Measurements from ENCODE around the gene PPP1R37.
A peak's percentile ranks its signal among the peaks of the same experiment; 100 is the strongest.

The PPP1R37 gene

DNA sequence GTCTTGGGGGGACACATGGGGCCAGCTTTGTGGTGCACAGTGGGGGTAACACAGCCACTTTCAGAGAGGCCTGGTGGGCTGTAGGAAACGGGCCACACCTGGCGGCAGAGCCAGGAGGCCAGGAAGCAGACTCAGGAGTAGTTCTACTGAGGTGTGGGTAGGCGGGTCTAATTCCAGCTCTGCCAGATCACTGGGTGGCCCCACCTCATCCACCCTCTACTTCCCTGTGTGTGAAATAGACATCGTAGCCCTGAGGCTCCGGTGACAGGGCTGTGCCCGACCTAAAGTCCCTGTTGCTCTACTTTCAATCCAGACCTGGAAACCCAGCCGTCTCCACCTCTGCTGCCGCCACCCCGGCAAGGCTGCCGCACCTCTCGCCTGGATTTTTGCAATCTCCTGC is 63.8 kb downstream of the PPP1R37 start:
- no peak for DNase-seq

DNA sequence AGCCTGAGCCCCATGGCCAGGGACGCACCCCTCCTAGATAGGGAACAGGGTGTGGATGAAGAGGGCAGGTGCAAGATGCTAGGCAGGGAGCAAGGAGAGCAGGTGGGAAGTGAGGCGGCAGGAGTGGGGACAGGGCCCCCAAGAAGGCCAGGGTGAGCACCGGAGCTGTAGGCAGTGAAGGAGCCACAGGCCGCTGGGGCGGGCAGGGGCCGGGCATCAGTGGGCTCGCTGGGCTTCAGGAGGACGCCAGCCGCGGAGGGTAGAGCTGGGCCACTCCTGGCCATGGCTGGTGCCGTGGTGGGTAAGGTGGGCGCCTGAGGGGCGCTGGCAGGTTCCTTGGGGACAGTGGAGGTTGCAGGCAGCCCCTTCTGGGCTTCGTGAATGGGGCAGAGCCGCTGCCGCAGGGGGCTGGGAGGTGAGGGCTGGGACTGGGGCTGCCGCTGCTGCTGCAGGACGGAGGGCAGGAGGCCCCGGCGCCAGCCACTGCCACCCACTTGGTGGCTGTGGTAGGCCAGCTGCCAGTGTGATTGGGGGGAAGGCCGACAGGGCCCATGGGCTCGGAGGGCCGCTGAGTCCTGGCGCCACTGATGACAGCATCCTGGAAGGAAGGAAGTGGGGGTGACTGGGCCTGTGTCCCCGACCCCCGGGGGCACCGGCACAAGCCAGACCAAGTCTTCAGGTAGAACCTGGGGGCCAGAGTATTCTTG is 65.7 kb downstream of the PPP1R37 start:
- no peak for DNase-seq

DNA sequence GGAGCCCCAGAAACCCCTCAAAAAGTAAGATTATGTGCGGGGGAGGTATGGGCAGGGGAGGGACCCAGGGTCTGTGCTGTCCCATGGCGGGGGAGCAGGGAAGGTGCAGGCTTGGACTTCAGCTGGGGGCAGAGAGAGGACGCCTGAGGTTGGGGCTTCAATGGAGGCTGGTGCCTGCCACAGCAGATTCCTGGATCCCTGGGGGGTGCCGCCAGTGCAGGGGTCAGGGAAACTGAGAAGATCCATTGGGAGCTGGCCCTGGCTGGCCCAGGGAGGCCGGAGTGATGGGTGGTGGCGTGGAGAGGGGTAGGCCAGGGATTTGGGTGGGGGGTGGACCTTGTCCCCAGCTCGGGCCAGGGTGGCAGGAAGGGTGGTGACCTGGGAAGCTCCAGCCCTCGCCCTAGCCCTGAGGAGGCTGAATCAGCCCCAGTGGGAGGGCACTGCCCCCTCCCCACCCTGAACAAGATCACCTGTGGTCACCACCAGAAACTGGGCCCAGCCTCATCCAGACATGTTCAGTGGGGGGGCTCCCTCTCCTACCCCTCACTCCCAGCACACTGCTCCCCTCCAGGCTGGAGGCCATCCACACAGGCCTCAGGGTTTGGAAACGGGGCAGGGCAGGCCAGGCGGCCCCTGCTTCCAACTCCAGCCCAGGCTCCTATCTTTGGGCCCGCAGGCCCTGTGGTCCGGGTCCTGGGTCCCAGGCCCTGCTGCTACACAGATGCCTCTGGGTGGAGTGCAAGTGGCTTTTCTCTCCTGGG is 66.4 kb downstream of the PPP1R37 start:
- DNase-seq = no peak

DNA sequence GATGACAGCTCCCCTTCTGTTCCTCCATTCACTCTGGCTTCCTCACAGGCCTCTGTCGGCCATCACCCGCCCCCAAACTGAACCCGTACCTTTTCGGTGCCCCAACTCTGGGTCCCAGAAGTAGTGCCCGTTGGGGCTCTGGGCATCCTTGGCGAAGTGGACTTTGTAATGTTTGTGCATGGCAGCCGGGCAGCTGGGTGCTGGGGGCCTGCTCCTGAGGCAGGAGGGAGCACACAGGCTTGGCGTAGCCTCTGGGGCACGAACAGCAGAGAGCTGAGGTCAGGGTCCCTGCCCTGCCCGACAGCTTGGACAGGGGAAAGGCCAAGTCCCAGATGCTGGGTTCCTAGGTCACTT is 67.0 kb downstream of the PPP1R37 start:
- DNase-seq = no peak

DNA sequence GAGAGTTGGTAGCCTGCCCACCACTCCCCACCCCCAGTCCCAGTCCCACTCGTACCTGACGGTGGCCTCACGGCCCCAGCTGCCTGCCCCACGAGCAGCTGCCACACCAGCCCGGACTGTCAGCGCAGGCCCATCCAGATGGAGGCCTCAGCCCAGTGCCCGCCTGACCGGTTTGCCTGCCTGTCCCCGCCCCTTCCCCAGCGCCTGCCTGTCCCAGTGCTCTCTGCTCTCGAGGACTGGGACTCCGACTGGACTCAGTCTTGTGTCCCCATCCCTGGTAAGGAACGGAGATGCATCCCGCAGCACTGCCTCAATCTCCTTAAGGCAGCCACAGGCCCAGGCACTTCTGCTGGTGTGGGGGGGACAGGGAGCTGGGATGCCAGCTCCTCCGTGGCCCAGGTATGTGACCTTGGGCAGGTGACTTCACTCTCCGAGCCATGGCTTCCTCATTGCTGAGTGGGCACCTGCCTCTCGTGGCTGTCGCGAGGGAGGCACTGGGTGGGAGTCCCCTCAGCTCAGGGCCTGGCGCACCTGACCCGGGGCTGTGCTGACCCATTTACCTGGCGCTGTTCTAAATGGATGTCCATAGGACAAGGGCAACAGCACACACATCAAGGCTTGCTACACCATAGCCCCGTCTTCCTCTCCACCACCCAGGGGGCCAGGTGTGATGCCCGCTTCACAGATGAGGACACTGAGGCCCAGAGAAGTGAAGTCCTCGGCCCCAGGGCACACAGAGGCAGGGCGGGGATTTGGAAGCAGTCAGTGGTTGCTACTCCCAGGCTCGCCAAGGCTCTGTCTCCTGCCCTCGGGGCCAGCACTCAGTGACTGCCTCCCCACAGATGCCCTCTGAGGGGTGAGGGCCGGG is 68.1 kb downstream of the PPP1R37 start, which contains the start of gene NKPD1:
Gene NKPD1, minus strand, starts transcription at position 113 of the 868 bp plus-strand sequence. CDS start 832 bp downstream, outside the sequence.
- DNase-seq = no peak

DNA sequence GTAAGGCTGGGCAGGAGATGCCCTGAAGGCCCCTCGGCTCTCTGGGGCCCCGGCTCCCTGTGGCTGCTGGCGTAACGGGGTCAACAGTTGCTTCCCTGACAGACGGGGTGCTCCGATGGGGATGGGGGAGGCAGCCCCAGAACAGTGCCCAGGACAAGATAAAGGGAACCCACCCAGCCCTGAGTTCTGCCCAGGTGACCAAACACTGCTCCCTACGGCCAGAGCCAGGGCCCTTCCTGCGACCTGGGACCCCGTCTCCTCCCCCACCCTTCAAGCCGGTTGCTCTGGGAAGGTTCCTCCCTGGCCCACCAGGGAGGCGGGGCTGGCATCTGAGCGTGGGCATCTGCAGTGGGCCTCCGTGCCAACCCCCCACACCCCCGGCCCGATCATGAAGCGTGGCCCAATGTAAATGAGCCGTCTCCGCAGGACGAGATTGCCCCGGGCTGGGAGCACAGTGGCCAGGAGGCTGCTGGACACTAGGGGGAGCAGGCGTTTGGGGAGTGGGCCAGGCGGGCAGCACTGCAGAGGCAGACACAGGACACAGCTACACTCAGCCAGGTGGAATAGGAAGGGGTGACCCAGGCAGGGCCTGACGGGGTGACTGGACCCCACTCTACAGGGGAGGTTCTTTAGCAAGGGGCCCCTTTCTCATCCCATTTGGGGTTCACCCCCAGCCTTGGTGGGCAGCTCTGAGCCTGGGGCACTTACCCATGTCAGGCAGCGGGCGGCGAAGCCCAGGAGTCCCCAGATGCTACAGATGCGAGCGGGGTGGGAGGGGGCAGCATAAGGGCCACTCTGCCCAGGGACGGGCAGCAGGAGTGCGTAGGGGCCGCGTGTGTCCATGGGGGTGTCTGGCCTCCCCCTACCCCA is 69.0 kb downstream of the PPP1R37 start:
- no peak for DNase-seq

DNA sequence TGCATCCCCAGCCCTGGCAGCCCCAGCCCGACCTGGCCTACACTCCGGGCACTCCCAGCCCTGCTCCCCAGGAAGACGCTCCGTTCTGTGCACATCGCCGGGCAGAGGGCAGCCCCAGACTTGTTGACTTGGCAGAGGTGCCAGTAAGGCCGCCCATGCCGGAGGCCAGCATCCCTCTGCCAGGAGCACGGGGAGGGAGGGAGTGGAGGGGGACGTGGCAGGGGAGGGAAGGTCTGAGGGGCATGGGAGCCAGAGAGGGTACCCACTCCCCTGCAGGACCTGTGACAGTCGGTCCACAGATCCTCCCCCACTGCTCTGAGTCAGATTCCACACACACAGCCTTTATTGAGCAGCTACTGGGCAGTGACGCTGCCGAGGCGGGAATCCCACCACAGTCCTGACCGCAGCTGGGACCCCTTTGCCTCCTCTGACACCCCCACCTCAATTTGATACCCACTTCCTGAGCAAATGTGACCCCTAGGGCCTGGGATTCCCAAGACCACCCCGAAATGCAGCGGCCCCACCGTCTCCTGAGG is 69.7 kb downstream of the PPP1R37 start:
- DNase-seq = no peak

DNA sequence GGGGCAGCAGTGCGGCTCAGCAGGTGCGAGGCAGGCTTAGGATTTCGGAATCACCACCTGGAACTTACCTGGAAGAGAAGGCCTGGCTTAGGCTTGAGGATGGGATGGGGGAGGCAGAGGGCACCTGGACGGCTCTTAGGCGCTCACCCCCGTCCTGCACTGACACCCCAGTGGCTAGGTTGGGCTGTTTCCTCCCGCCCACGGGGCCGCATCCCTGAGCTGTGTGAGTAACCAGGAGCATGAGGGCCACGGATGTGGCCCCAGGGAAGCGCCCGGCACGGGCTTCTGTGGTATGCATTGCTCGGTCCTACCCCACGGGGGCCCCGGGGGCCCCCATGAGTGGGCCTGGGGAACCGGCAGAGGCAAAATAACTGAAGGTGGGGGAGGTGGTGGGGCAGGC is 70.2 kb downstream of the PPP1R37 start:
- no peak for DNase-seq

DNA sequence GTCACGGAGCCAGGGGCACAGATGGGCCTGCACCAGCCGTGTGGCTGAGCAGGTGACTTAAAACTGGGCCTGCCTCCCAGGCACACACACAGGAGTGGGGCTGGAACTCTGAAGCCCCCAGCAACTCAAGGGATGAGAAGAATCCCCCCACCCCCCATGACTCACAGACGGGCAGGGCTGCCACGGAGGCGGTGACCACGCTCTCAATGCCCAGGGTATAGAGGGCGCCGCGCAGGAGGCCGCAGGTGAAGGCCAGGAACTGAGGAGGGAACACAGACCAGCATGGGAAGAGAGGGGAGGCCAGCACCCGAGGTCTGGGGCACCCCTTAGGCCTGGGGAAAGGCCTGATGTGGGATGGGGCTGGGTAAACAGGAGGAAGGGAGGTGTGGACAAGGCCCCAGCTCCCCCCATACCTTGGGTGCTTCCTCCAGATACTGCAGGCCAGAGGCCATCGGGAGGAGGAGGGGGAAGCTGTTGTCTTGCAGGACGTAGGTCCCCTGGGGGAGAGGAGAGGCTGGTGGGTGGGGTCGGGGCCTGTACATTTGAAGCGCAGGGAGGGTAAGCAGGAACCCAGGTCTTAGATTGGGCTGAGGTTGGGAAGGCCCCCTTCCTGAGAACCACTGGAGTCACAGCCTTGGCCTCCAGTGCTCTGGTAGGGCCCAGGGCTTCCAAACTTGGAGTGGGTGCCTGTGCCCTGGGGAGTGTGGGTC is 70.9 kb downstream of the PPP1R37 start:
- DNase-seq = no peak

DNA sequence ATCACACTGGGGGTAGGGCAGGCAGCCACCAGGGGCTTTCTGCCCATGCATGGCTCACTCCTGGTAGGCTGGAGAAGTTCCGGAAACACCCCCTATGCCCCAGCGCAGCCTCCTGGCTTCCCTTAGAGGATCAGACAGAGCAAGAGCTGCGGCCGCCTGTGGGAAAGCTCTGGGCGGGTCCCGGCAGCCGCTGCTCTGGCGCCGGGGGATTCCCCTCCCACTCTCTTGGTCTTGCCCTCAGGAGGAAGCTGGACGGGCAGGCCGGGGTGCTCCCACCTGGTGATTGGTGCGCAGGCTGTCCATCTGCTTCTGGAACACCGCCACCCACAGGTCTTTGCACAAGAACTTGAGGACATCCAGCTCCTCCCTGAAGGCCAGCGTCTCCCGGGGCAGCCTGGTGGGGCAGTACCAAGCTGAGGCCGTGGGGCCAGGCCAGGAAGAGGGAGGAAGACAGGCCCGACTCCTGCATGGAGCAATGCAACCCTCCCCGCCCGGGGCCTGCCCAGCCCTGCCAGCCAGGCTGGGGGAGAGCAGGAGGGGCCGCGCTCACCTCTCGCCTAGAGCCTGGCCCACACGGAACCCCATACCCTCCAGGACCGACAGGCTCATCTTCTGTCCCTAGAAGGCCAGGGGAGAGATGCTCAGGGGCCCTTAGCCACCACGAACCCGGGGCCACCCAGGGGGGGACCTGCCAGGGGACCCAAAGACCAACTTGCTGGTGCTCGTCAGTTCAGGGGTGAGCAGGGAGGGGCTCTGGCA is 71.8 kb downstream of the PPP1R37 start:
- DNase-seq = peak; percentile 63

DNA sequence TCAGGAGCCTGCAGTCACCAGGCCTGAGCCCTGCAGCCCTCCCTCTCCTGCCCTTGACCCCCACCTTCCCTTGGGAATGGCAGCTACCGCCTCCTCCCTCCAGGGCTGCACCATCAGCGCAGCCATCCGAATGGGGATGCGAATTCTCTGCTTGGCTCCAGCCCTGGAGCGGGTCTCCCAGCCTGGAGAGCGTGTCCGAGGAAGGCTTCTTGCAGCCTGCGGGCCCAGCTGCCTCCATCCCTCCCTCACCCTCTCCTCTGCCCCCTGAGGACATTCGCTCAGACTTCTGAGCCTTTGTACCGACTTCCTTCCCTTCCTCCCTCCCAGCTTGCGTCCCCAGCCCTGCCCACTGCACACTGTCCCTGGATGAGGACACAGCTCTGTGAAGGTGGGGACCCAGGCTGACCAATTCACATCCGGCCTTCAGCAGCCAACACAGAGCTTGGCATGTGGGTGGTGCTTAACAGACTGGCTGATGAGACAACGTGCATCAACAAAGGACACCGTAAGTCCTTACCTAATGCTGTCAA is 73.8 kb downstream of the PPP1R37 start:
- no peak for DNase-seq

DNA sequence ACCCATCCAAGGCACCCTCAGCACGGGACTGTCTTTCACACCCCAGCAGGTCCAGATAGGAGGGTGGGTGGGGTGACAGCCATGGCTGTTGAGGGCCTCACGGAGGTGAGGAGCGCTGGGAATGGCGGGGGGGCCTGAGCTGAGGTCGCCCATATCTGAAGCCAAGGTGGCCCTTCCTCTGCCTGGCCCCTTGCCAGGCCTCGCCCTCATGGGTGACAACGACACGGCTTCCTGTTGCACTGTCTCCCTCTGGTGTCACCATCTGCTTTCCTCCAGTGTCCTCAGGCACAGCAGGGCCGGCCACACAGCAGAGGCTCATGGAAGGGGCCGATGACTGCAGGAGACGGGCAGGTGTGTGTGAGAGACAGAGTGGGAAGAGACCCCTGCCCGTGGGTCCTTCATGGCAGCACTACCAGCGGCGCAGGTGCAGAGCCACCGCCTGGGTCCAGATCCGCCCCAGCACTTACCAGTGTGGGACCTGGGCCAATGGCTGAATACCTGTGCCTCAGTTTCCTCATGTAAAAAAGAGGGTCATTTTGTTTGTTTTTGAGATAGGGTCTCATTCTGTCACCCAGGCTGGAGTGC is 75.9 kb downstream of the PPP1R37 start:
- no peak for DNase-seq

DNA sequence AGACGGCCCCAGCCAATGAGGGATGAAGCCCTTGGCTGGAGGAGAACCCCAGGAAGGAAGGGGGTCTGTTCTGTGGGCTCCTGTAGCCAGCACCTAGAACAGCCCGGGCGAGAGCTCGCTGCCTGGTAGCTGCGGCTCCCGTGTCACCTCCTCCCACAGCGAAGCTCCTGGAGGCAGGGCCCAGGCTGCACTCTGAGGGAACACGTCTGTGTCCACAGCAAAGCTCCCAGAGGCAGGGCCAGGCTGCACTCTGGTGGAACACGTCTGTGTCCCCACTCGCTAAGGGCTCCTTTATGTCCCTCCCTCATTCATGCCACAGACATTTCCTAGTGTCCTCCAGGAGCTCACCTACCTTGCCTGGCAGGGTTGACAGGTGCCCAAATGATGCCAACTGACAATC is 76.6 kb downstream of the PPP1R37 start:
- no peak for DNase-seq

DNA sequence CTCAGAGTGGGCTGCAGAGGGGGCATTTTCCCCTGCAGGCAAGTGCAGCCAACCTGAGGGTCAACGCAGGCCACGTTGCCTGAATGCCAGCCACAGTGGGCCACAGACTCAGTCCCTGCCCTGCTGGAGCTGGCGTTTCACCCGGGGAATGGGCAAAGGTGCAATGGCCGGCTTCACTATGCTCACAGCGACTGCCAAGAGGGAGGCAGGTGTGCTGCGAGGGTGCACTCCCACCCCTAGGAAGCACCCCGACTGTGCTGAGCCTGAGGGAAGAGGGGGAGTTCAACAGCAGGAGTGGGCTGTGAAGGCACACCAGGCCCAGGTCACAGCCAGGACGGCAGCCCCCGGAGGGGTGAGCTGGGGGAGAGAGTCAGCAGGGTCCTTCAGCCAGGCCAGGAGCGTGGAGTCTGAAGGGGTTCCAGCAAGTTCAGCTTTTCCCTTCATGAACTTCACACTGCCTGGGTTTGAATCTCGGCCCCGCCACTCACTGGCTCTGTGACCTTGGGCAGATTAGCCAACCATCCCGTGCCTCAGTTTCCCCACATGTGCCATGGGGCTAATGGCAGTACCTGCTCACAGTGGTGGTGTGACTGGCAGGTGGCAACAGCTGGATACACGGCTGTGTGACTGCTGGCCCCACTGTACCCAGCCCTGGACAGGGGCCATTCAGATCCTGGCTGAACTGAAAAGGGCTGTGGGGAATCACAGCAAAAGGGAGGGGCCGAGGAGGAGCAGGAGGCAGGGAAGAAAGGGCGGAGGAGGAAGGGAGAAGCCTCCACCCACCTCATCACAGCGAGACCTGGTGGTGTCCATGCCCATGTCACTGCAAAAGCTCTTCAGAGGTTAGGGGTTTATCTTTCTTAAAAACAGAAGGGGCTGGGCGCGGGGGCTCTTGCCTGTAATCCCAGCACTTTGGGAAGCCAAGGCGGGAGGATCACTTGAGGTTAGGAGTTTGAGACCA is 77.4 kb downstream of the PPP1R37 start:
- DNase-seq = no peak

DNA sequence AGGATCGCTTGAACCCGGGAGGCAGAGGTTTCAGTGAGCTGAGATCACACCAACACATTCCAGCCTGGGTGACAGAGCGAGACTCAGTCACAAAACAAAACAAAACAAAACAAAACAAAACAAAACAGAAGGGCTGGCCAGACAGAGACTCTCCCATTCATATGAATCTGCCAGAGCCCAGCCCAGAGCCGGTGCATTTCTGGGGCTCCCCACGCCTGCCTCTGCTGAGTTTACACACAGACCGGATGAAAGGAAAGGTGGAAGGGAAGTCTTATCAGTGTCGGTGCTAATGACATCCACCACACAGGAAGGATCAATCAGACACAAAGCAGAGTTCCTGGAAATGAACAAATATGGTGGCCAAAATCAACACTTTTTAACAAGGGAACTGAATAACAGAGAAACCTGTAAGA is 78.2 kb downstream of the PPP1R37 start:
- DNase-seq = peak; percentile 49

DNA sequence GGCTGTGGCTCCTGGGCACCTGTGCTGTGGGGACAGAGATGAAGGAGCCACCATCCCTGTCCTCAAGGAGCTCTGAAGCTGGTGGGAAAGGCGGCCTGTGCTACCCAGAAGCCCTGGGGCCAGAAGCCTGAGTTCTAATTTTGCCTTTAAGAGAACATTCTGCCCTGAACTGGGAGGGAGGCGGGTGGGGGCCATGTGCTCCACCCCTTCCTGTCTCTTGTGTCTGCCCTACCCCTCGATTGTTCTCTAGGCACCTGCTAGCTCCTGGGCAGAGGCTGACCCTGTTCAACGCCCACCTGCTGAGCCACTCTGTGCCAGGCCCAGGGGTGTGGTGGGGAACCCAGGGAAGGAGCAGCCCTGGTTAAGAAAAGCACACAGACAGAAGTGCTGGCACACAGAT is 79.2 kb downstream of the PPP1R37 start:
- peak; percentile 25 for DNase-seq

DNA sequence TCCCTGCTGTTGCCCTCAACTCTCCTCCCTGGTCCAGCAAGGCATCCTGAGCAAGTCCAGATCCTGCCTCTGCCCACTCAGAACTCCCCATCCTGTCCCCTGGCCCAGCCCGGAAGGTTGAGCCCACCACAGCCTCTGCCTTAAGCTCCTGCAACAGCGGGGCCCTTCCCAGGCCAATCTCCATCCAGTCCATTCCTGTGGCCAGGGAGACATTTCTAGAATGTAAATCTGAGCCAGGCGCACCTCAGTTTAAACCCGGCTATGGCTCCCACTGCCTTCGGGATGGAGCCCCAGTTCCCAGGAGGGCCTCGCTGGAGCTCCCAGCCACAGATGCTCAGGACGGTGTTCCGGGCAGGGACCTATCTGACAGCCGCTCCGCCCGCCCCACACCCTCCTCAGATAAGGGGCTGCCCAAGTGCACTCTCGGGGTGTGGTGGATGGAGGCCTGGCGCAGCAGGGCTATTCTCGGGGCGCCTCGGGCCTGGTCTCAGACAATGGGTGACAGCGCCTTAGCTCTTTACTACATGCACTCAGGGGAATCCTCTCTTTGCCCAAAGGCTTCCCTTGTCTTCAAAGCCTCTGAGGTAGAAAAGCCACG is 79.7 kb downstream of the PPP1R37 start:
- no peak for DNase-seq

DNA sequence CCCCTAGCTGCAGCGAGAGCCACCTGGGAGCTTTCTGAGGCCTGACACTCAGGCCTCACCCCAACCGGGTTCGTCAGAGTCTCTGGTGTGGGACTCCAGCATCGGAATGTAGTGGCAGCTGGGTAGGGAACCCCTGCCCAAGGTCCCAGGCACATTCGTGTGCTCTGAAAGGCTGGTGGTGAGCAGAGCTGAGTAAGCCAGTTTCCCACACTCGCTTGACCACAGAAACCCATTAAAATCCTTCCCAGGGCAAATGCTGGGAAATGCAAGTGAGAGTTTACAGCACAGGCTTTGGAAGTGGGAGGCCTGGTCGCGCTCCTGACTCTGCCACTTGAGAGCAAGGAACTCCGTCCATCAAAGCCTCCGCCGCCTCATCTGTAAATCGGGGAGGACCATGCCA is 80.8 kb downstream of the PPP1R37 start:
- DNase-seq = no peak
